BE2C (cell line): Measurements from ENCODE around the gene CENPQ.

Experiments used
- DNase-seq: peaks from one replicate; pipeline ENCODE4 v3.0.0-alpha.2; 2020
- H3K27me3 ChIP-seq: fragments of 250-450 bp; sonication (Bioruptor Pico); 2 replicates; pipeline ENCODE4 v1.5.1; 2020; ENCODE audit warnings: mild to moderate bottlenecking
- H3K36me3 ChIP-seq: fragments of 250-450 bp; sonication (Bioruptor Pico); 2 replicates; pipeline ENCODE4 v1.5.1; 2020; ENCODE audit warnings: mild to moderate bottlenecking
- H3K4me1 ChIP-seq: fragments of 250-450 bp; sonication (Bioruptor Pico); 2 replicates; pipeline ENCODE4 v1.5.1; 2020
- H3K4me3 ChIP-seq: 2 replicates; pipeline ENCODE4 v1.5.1; 2011; ENCODE audit warnings: low read depth, low read length
- H3K9me3 ChIP-seq: fragments of 250-450 bp; sonication (Bioruptor Pico); 2 replicates; pipeline ENCODE4 v1.5.1; 2020
- TF ChIP-seq, protein P1 (sequence below): IDR thresholded peaks from 2 replicates; pipeline ENCODE4 v1.5.1; 2012; ENCODE audit warnings: mild to moderate bottlenecking, low read depth, low read length

Gene CENPQ

DNA sequence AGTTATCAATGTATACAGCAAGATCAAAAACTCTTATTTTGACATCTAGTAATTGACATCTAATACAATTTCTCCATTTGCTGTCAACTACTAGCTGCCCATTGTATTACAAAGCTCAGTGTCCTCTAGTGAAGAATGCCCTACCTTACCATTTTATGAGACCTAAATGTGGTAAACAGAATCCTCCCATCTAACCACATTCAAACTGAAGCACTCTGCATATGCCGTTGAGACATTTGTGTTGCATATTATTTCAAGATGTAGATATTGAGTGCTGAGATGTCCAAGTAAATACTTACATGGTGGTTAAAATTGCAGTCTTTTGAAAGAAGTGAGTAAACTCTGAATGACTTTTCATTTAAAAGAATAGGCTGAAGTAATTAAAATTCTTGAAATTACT lies 36.0 kb downstream of the CENPQ start:
- TF ChIP-seq, protein P1, sequence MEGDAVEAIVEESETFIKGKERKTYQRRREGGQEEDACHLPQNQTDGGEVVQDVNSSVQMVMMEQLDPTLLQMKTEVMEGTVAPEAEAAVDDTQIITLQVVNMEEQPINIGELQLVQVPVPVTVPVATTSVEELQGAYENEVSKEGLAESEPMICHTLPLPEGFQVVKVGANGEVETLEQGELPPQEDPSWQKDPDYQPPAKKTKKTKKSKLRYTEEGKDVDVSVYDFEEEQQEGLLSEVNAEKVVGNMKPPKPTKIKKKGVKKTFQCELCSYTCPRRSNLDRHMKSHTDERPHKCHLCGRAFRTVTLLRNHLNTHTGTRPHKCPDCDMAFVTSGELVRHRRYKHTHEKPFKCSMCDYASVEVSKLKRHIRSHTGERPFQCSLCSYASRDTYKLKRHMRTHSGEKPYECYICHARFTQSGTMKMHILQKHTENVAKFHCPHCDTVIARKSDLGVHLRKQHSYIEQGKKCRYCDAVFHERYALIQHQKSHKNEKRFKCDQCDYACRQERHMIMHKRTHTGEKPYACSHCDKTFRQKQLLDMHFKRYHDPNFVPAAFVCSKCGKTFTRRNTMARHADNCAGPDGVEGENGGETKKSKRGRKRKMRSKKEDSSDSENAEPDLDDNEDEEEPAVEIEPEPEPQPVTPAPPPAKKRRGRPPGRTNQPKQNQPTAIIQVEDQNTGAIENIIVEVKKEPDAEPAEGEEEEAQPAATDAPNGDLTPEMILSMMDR: no peak
- DNase-seq: no peak
- no peak overlapping the region for H3K4me3 ChIP-seq
- no peaks in the 10 kb centered on the region for H3K9me3 ChIP-seq
- H3K36me3 ChIP-seq: no peaks in the 10 kb centered on the region
- no peaks in the 10 kb centered on the region for H3K4me1 ChIP-seq
- peaks cover 19% of the 10 kb centered on the region for H3K27me3 ChIP-seq

DNA sequence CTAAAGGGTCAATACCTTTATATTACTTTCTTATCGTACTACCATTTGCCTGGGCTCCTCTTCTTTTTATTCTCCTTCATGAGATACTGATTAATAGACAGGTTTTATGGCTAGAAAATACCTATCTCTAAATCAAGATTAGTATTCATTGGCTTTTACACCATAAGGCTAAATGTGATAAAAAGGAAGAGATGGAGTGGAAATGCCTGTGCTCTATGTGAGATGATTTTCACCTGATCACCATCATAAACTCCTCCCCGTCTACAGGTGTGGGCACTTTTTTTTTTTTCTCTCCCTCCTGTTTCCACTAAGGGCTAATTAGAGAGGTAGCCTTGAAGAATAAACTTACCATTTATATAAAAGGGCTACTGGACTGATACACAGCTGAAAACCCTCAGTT lies 36.5 kb downstream of the CENPQ start, which contains the start of gene GLYATL3:
GLYATL3 (plus strand) TSS at position 301 of the 400 bp plus-strand sequence. CDS start 12,068 bp downstream, outside the sequence.
- Histone ChIP-seq H3K9me3 (no peaks in the 10 kb centered on the region), H3K4me3 (no peak within 1 kb of the TSS), H3K4me1 (no peaks in the 10 kb centered on the region), H3K36me3 (no peaks in the 10 kb centered on the region), H3K27me3 (peaks cover 19% of the 10 kb centered on the region)
- TF ChIP-seq, protein P1: no peak
- DNase-seq: no peak

DNA sequence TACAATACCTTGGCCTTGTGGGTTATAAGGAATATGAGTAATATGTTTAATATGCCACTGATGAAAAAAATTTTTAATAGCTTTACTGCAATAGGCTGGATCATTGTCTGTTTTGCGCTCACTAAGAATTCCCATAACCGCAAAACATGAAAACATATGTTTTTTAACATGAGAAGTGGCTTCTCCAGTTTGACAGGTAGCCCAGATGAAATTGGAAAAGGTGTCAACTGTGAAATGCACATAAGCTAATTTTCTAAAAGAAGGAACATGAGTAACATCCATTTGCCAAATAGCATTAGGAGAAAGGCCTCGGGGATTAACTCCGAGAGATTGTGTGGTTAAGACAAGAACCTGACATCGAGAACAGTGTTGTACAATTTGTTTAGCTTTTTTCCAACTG lies 41.5 kb downstream of the CENPQ start:
- no peaks in the 10 kb centered on the region for H3K36me3 ChIP-seq
- no peak for DNase-seq
- H3K4me1 ChIP-seq: no peaks in the 10 kb centered on the region
- no peaks in the 10 kb centered on the region for H3K9me3 ChIP-seq
- TF ChIP-seq, protein P1: no peak
- H3K27me3 ChIP-seq: no peaks in the 10 kb centered on the region
- H3K4me3 ChIP-seq: no peak overlapping the region

DNA sequence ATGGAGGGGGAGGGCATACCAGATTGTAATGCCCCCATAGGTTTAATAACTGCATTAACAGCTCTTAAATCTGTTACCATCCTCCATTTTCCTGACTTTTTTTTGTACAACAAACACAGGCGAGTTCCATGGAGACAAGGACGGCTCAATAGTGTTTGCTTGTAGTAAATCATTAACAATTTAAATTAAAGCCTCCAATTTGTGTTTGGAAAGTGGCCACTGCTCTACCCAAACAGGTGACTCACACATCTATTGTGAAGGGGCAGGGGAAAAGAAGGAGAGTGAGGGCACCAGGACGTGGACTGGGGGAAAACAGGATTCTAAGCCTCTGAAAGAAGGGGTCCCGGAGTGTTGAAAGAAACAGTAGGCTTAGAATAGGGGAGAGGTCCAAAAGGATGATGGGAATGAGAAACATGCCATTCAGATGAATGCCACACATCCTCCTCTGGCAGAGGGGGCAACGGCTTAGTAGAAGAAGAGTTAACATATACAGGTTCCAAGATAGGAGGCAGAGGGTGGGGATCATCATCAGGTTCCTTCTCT lies 43.5 kb downstream of the CENPQ start:
- Histone ChIP-seq H3K9me3 (no peaks in the 10 kb centered on the region), H3K4me1 (no peaks in the 10 kb centered on the region), H3K4me3 (no peak overlapping the region), H3K27me3 (no peaks in the 10 kb centered on the region), H3K36me3 (no peaks in the 10 kb centered on the region)
- TF ChIP-seq, protein P1: no peak
- no peak for DNase-seq

DNA sequence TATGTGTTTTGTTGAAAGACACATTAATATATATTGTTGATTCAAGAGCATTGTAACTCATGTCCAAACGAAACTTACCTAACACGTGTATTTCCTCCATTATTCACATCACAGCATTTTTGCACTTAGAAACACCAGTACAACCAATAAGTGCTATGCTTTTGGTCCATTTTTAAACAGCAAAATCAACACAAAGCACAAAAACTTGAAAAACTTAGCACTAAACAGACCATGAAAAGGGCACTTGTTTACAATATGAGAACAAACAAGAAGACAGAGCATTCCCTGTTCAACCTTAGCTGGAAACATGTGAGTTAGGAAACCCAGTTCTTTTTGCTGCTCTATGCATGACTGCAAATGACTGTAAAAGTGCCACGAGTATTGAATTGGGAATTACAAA lies 46.2 kb downstream of the CENPQ start:
- Histone ChIP-seq H3K4me1 (no peaks in the 10 kb centered on the region), H3K4me3 (no peak overlapping the region), H3K36me3 (no peaks in the 10 kb centered on the region), H3K27me3 (peaks cover 10% of the 10 kb centered on the region; the same call in 1 of the 2 replicates), H3K9me3 (no peaks in the 10 kb centered on the region)
- TF ChIP-seq, protein P1: no peak
- DNase-seq: no peak

DNA sequence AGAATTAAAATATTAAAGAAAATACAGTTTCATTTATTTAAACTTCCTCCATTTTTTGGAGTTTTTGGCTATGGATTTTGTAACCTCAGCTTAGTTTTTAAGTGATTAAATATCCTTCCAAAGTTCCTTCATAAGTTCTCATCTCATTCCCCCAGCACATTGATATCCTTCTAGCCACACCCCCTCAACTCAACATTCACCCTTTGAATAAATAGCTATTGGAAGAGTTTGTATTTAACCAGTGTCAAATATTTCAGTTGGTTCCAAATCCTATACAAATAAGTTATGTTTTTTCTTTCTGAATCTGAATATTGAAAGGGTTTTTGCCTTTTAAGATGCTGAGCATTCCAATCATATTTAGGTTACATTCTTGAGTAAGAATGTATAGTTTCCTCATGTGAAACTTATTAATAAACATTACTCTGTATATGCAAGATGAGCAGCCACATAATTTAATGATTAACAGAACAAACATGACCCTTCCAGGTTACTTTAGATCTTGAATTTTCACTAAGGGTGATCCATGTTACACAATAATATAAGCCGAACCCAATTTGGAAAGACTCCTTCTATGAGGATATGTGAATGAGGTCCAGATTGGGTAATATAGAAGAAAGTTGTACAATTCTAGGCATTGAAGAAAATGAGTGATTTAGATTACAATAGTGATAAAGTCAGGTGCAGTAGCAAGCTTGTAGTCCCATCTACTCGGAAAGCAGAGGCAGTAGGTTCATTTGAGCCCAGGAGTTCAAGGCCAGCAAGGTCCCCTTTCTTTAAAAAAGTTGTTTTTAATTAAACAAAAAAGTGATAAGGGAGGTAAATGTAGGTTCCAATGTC lies 50.2 kb downstream of the CENPQ start:
- H3K4me3 ChIP-seq: no peak overlapping the region
- peaks cover 18% of the 10 kb centered on the region for H3K27me3 ChIP-seq
- no peaks in the 10 kb centered on the region for H3K36me3 ChIP-seq
- no peak for DNase-seq
- TF ChIP-seq, protein P1: no peak
- no peaks in the 10 kb centered on the region for H3K4me1 ChIP-seq
- no peaks in the 10 kb centered on the region for H3K9me3 ChIP-seq
